H9 (cell line): Measurements from ENCODE around the gene PAH. TPM values are rescaled to one million over a fixed set of nuclear protein-coding genes. Genes with fewer than 3 reads are reported as not detected.

Source experiments
- DNase-seq: peaks from one replicate; pipeline ENCODE4 v3.0.0-alpha.2; 2017
- H2AFZ ChIP-seq: one replicate; pipeline ENCODE4 v1.6.1; 2013; ENCODE audit warnings: mild to moderate bottlenecking, low read length, control low read depth, moderate library complexity
- H2AK5ac ChIP-seq: 2 replicates; pipeline ENCODE4 v1.6.1; 2013; ENCODE audit warnings: low read length, control low read depth, mixed read lengths; ENCODE audit not compliant: insufficient read length
- H2BK120ac ChIP-seq: one replicate; pipeline ENCODE4 v1.6.1; 2013; ENCODE audit warnings: low read depth, mild to moderate bottlenecking, low read length, control low read depth, inconsistent platforms; ENCODE audit not compliant: poor library complexity, severe bottlenecking
- H2BK12ac ChIP-seq: 2 replicates; pipeline ENCODE4 v1.6.1; 2013; ENCODE audit warnings: low read length, control low read depth, mixed read lengths, low read depth; ENCODE audit not compliant: insufficient read length
- H2BK15ac ChIP-seq: 2 replicates; pipeline ENCODE4 v1.6.1; 2013; ENCODE audit warnings: low read depth, low read length, control low read depth
- H2BK20ac ChIP-seq: one replicate; pipeline ENCODE4 v1.6.1; 2013; ENCODE audit warnings: low read depth, mild to moderate bottlenecking, low read length, control low read depth, inconsistent platforms; ENCODE audit not compliant: poor library complexity, severe bottlenecking
- H2BK5ac ChIP-seq: 2 replicates; pipeline ENCODE4 v1.6.1; 2013; ENCODE audit warnings: low read length, control low read depth, mixed read lengths; ENCODE audit not compliant: insufficient read length
- H3K14ac ChIP-seq: 2 replicates; pipeline ENCODE4 v1.6.1; 2013; ENCODE audit warnings: low read length, control low read depth; ENCODE audit not compliant: insufficient read depth
- H3K18ac ChIP-seq: 2 replicates; pipeline ENCODE4 v1.6.1; 2013; ENCODE audit warnings: low read depth, mild to moderate bottlenecking, mixed read lengths, low read length, control low read depth; ENCODE audit not compliant: insufficient read length
- H3K23ac ChIP-seq: 2 replicates; pipeline ENCODE4 v1.6.1; 2013; ENCODE audit warnings: low read length, control low read depth, mixed read lengths, low read depth; ENCODE audit not compliant: insufficient read length
- H3K23me2 ChIP-seq: 2 replicates; pipeline ENCODE4 v1.6.1; 2013; ENCODE audit warnings: low read depth, mild to moderate bottlenecking, mixed read lengths, low read length, control low read depth; ENCODE audit not compliant: insufficient read length, poor library complexity, severe bottlenecking
- H3K27ac ChIP-seq: 2 replicates; pipeline ENCODE4 v1.5.1; 2013; ENCODE audit warnings: low read length, control low read depth, mixed read lengths, low read depth; ENCODE audit not compliant: insufficient read length
- H3K27me3 ChIP-seq: 2 replicates; pipeline ENCODE4 v1.6.1; 2013; ENCODE audit warnings: low read length, control low read depth, inconsistent platforms; ENCODE audit not compliant: insufficient read depth
- H3K4ac ChIP-seq: 2 replicates; pipeline ENCODE4 v1.6.1; 2013; ENCODE audit warnings: low read depth, mild to moderate bottlenecking, control low read depth, inconsistent platforms, low read length, moderate library complexity
- H3K4me1 ChIP-seq: 2 replicates; pipeline ENCODE4 v1.6.1; 2013; ENCODE audit warnings: low read length, control low read depth, inconsistent platforms; ENCODE audit not compliant: insufficient read depth
- H3K4me2 ChIP-seq: 2 replicates; pipeline ENCODE4 v1.6.1; 2013; ENCODE audit warnings: low read length, control low read depth, mixed read lengths; ENCODE audit not compliant: insufficient read length, insufficient read depth
- H3K56ac ChIP-seq: 2 replicates; pipeline ENCODE4 v1.6.1; 2013; ENCODE audit warnings: low read depth, mild to moderate bottlenecking, mixed read lengths, low read length, control low read depth; ENCODE audit not compliant: insufficient read length
- H3K79me1 ChIP-seq: 2 replicates; pipeline ENCODE4 v1.6.1; 2013; ENCODE audit warnings: low read depth, mild to moderate bottlenecking, moderate library complexity, low read length, control low read depth, inconsistent platforms; ENCODE audit not compliant: insufficient read depth, poor library complexity, severe bottlenecking
- H3K79me2 ChIP-seq: 2 replicates; pipeline ENCODE4 v1.6.1; 2013; ENCODE audit warnings: low read length, control low read depth, inconsistent platforms; ENCODE audit not compliant: insufficient read depth
- H3K9ac ChIP-seq: 2 replicates; pipeline ENCODE4 v1.6.1; 2013; ENCODE audit warnings: low read length, control low read depth, mixed read lengths; ENCODE audit not compliant: insufficient read length; ENCODE audit errors: extremely low read depth
- H3K9me3 ChIP-seq: one replicate; pipeline ENCODE4 v1.6.1; 2013; ENCODE audit warnings: low read depth, low read length, inconsistent platforms; ENCODE audit not compliant: control insufficient read depth
- H3T11ph ChIP-seq: one replicate; pipeline ENCODE4 v1.6.1; 2013; ENCODE audit warnings: mild to moderate bottlenecking, low read length, control low read depth, inconsistent platforms
- H4K20me1 ChIP-seq: one replicate; pipeline ENCODE4 v1.6.1; 2013; ENCODE audit not compliant: control insufficient read depth, insufficient read length, insufficient read depth
- H4K5ac ChIP-seq: 2 replicates; pipeline ENCODE4 v1.6.1; 2013; ENCODE audit warnings: low read depth, mild to moderate bottlenecking, mixed read lengths, low read length, control low read depth; ENCODE audit not compliant: insufficient read length
- H4K8ac ChIP-seq: replicated peaks from 2 replicates; pipeline ENCODE4 v1.6.1; 2013; ENCODE audit warnings: low read length, control low read depth, mixed read lengths, low read depth; ENCODE audit not compliant: insufficient read length
- H4K91ac ChIP-seq: 2 replicates; pipeline ENCODE4 v1.6.1; 2013; ENCODE audit warnings: low read depth, mild to moderate bottlenecking, moderate library complexity, mixed read lengths, low read length, control low read depth; ENCODE audit not compliant: insufficient read length
- H3K27ac Mint-ChIP-seq, 3 experiments: 2 replicates in 2 of 3; 3 replicates in 1 of 3; pipeline ENCODE4 v1.8.0; 2020 to 2021; ENCODE audit warnings: mixed read lengths in 3 of 3, mild to moderate bottlenecking in 1 of 3, moderate library complexity in 1 of 3
- H3K27me3 Mint-ChIP-seq: 2 replicates; pipeline ENCODE4 v1.8.0; 2021; ENCODE audit warnings: low read depth, mild to moderate bottlenecking, moderate library complexity, mixed read lengths
- H3K36me3 Mint-ChIP-seq, 3 experiments: 2 replicates in 2 of 3; 3 replicates in 1 of 3; pipeline ENCODE4 v1.8.0; 2020 to 2021; ENCODE audit warnings: low read depth in 3 of 3, mixed read lengths in 3 of 3; ENCODE audit not compliant: insufficient read depth in 1 of 3
- H3K4me1 Mint-ChIP-seq, 2 experiments: 2 replicates each; pipeline ENCODE4 v1.8.0; 2020; ENCODE audit warnings: mixed read lengths in 2 of 2
- H3K4me3 Mint-ChIP-seq, 2 experiments: 2 replicates in 1 of 2; 3 replicates in 1 of 2; pipeline ENCODE4 v1.8.0; 2020 to 2021; ENCODE audit warnings: mild to moderate bottlenecking in 2 of 2, mixed read lengths in 2 of 2, moderate library complexity in 1 of 2
- H3K9me3 Mint-ChIP-seq, 2 experiments: 2 replicates in 1 of 2; 3 replicates in 1 of 2; pipeline ENCODE4 v1.8.0; 2020; ENCODE audit warnings: mild to moderate bottlenecking in 2 of 2, mixed read lengths in 2 of 2, moderate library complexity in 1 of 2
- CTCF ChIP-seq: fragments of 200-600 bp; sonication (generic); conservative IDR thresholded peaks from 3 replicates; pipeline ENCODE4 v1.8.0; 2021; ENCODE audit warnings: antibody characterized with exemption, mild to moderate bottlenecking
- WGBS: extraction: QIAGEN DNeasy Blood & Tissue Kit; methylation state at CpG from one replicate; pipeline ENCODE4 v1.1.7; 2013; ENCODE audit warnings: missing lambda C conversion rate, low lambda C conversion rate, mixed read lengths; ENCODE audit not compliant: insufficient read length; ENCODE audit errors: extremely low coverage; 5-methylcytosine and 5-hydroxymethylcytosine counted together
- total RNA-seq: library from RNA; stranded (reverse); gene quantifications from 2 replicates; pipeline ENCODE4 v1.2.1, GENCODE V29; 2021

Gene PAH
- total RNA-seq, 1 experiment from 2014 or later: 6.1 TPM

- Mint-ChIP-seq H3K36me3 (no peaks in the 10 kb centered on the region), H3K9me3 (no peaks in the 10 kb centered on the region), H3K27ac (no peak overlapping the region), H3K4me3 (no peak overlapping the region), H3K27me3 (peaks cover 20% of the 10 kb centered on the region), H3K4me1 (peaks cover 0 to 5% of the 10 kb centered on the region in 2 experiments; a peak in 3 of 4 replicates)
- Histone ChIP-seq H2BK12ac (no peak overlapping the region), H3K4ac (no peak overlapping the region), H3K79me1 (no peaks in the 10 kb centered on the region), H3K23ac (no peak overlapping the region), H3K56ac (no peak overlapping the region), H3K14ac (no peak overlapping the region), H4K5ac (no peak overlapping the region), H4K20me1 (no peaks in the 10 kb centered on the region), H2BK15ac (no peak overlapping the region), H3K18ac (no peak overlapping the region), H2BK5ac (no peak overlapping the region), H2BK20ac (no peak overlapping the region), H4K91ac (no peak overlapping the region), H4K8ac (no peak overlapping the region), H3K4me2 (no peak overlapping the region), H2AK5ac (no peak overlapping the region), H3K9me3 (no peaks in the 10 kb centered on the region), H3T11ph (no peak overlapping the region), H3K79me2 (no peaks in the 10 kb centered on the region), H3K27me3 (no peaks in the 10 kb centered on the region), H2AFZ (no peak overlapping the region), H2BK120ac (no peak overlapping the region), H3K27ac (no peak overlapping the region), H3K9ac (no peak overlapping the region), H3K4me1 (no peaks in the 10 kb centered on the region), H3K23me2 (no peaks in the 10 kb centered on the region)
- TF ChIP-seq CTCF: peak; percentile 79
- no CpG with 5 or more reads among the region's 5 CpGs for WGBS
- no peak for DNase-seq
These were observed 100.1 kb downstream of the PAH start for GRCh38 chr12:102816816-102817434.
